GM18526 (cell line): ENCODE results near the gene MYLK.

Source experiments
- POLR2A ChIP-seq: IDR thresholded peaks from 3 replicates; pipeline ENCODE4 v1.6.1; 2011; ENCODE audit not compliant: insufficient read length; ENCODE audit errors: extremely low read depth

Gene MYLK

GRCh38 chr3:123584284-123584987 is 299.7 kb downstream of the MYLK start:
- TF ChIP-seq POLR2A = no peak

GRCh38 chr3:123583561-123583960 is 300.6 kb downstream of the MYLK start:
- TF ChIP-seq POLR2A = no peak

GRCh38 chr3:123582315-123582714 is 301.8 kb downstream of the MYLK start:
- no peak for TF ChIP-seq POLR2A

- TF ChIP-seq POLR2A = no peak
Observed at GRCh38 chr3:123576122-123576521, 308.0 kb downstream of the MYLK start.

- TF ChIP-seq POLR2A = no peak
Observed at GRCh38 chr3:123571973-123572365, 312.2 kb downstream of the MYLK start.

- no peak for TF ChIP-seq POLR2A
Observed at GRCh38 chr3:123571264-123571972, 312.7 kb downstream of the MYLK start.

GRCh38 chr3:123568875-123569274 is 315.3 kb downstream of the MYLK start:
- no peak for TF ChIP-seq POLR2A

- TF ChIP-seq POLR2A = no peak
Observed at GRCh38 chr3:123568034-123568433, 316.1 kb downstream of the MYLK start.

GRCh38 chr3:123564056-123564455 is 320.1 kb downstream of the MYLK start:
- no peak for TF ChIP-seq POLR2A

GRCh38 chr3:123562547-123562946 is 321.6 kb downstream of the MYLK start:
- no peak for TF ChIP-seq POLR2A

- TF ChIP-seq POLR2A = no peak
Observed at GRCh38 chr3:123561188-123561587, 322.9 kb downstream of the MYLK start.
